Measurements from ENCODE around the gene HIRA. TPM values are rescaled to one million over a fixed set of nuclear protein-coding genes. Genes with fewer than 3 reads are reported as not detected.

HIRA gene
- total RNA-seq, 1 experiment from 2014 or later: 20.0 TPM

DNA sequence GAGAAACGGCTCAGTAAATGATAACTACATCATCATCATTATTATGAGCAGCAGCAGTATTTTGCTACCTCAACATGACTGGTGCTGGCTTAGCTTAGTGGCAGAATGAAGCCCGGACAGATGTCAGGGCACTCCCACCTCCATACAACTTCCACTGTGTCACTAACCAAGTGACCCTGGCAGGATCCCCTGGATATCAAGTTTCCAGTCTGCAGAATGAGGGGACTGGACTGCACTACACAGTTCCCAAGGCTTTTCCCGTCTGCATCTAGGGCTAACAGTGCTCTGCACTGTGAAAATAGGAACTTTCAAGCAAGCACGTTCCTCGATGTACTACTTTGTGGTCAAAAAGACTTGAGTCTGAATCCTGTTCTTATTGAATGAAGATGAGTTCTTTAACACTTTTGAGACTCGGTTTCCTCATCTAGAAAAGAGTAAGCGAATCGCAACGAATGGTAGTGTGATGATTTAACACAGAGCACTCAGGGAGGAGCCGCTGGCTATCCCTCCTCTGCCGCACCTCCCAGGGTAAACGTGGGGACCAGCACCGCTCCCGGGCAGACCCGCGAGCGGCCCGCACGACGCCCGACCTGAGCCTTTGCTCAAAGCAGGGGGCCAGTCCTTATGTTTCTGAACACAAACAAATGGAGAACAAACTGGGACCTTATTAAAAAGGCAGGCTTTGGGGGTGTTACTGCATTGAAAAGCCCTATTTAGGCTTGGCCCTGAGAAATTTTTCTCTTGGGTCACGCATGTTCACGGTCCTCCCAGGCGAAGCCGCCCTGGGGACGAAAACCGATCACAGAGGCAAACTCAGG is 140.9 kb downstream of the HIRA start:
- peak overlapping the region; percentile 79; the same call in 1 of the 2 replicates for H2AFZ ChIP-seq (ENCODE audit: low read length)
- no peaks in the 10 kb centered on the region for H3K36me3 ChIP-seq (ENCODE audit: insufficient read depth, low read length)
- peak overlapping the region; percentile 77 for H3K4me3 ChIP-seq (ENCODE audit: low read length)
- no peaks in the 10 kb centered on the region for H4K20me1 ChIP-seq (ENCODE audit: insufficient read depth, low read depth, low read length)
- peaks cover 37% of the 10 kb centered on the region for H3K4me1 ChIP-seq (ENCODE audit: low read length)
- H3K27me3 ChIP-seq (ENCODE audit: low read length): peaks cover 3% of the 10 kb centered on the region; the same call in 1 of the 2 replicates
- H3K9me2 ChIP-seq (replicated peaks; ENCODE audit: insufficient read depth, low read length): no peaks in the 10 kb centered on the region
- peak overlapping the region; percentile 81 for H3K4me2 ChIP-seq (ENCODE audit: low read depth, low read length, poor library complexity, severe bottlenecking)
- H3K9me3 ChIP-seq (ENCODE audit: low read length): no peaks in the 10 kb centered on the region
- no peak for DNase-seq
- H3K79me2 ChIP-seq (ENCODE audit: low read length): no peaks in the 10 kb centered on the region
- peak overlapping the region; percentile 73 for H3K9ac ChIP-seq (ENCODE audit: low read length)
- H3K27ac ChIP-seq (ENCODE audit: low read length): no peak overlapping the region

GRCh38 chr22:19289475-19290161 is 141.9 kb downstream of the HIRA start:
- Histone ChIP-seq H3K9ac (ENCODE audit: low read length) (no peak overlapping the region), H4K20me1 (ENCODE audit: insufficient read depth, low read depth, low read length) (no peaks in the 10 kb centered on the region), H3K4me1 (ENCODE audit: low read length) (peaks cover 42% of the 10 kb centered on the region), H3K4me2 (ENCODE audit: low read depth, low read length, poor library complexity, severe bottlenecking) (no peak overlapping the region), H2AFZ (ENCODE audit: low read length) (no peak overlapping the region), H3K27me3 (ENCODE audit: low read length) (peaks cover 3% of the 10 kb centered on the region; the same call in 1 of the 2 replicates), H3K9me3 (ENCODE audit: low read length) (no peaks in the 10 kb centered on the region), H3K79me2 (ENCODE audit: low read length) (no peaks in the 10 kb centered on the region), H3K36me3 (ENCODE audit: insufficient read depth, low read length) (no peaks in the 10 kb centered on the region), H3K4me3 (ENCODE audit: low read length) (no peak overlapping the region), H3K27ac (ENCODE audit: low read length) (no peak overlapping the region), H3K9me2 (replicated peaks; ENCODE audit: insufficient read depth, low read length) (no peaks in the 10 kb centered on the region)
- no peak for DNase-seq

GRCh38 chr22:19287889-19288288 is 143.6 kb downstream of the HIRA start:
- Histone ChIP-seq H3K27me3 (ENCODE audit: low read length) (peaks cover 3% of the 10 kb centered on the region; the same call in 1 of the 2 replicates), H3K9ac (ENCODE audit: low read length) (no peak overlapping the region), H3K27ac (ENCODE audit: low read length) (no peak overlapping the region), H3K9me3 (ENCODE audit: low read length) (no peaks in the 10 kb centered on the region), H2AFZ (ENCODE audit: low read length) (no peak overlapping the region), H3K36me3 (ENCODE audit: insufficient read depth, low read length) (no peaks in the 10 kb centered on the region), H3K9me2 (replicated peaks; ENCODE audit: insufficient read depth, low read length) (no peaks in the 10 kb centered on the region), H4K20me1 (ENCODE audit: insufficient read depth, low read depth, low read length) (no peaks in the 10 kb centered on the region), H3K4me2 (ENCODE audit: low read depth, low read length, poor library complexity, severe bottlenecking) (no peak overlapping the region), H3K4me1 (ENCODE audit: low read length) (peaks cover 50% of the 10 kb centered on the region), H3K4me3 (ENCODE audit: low read length) (no peak overlapping the region), H3K79me2 (ENCODE audit: low read length) (no peaks in the 10 kb centered on the region)
- DNase-seq: no peak

- Histone ChIP-seq H3K4me3 (ENCODE audit: low read length) (no peak overlapping the region), H3K4me2 (ENCODE audit: low read depth, low read length, poor library complexity, severe bottlenecking) (no peak overlapping the region), H3K9me3 (ENCODE audit: low read length) (no peaks in the 10 kb centered on the region), H3K4me1 (ENCODE audit: low read length) (peaks cover 43% of the 10 kb centered on the region), H3K36me3 (ENCODE audit: insufficient read depth, low read length) (no peaks in the 10 kb centered on the region), H3K79me2 (ENCODE audit: low read length) (no peaks in the 10 kb centered on the region), H2AFZ (ENCODE audit: low read length) (no peak overlapping the region), H3K9me2 (replicated peaks; ENCODE audit: insufficient read depth, low read length) (no peaks in the 10 kb centered on the region), H4K20me1 (ENCODE audit: insufficient read depth, low read depth, low read length) (no peaks in the 10 kb centered on the region), H3K27me3 (ENCODE audit: low read length) (peaks cover 3% of the 10 kb centered on the region; the same call in 1 of the 2 replicates), H3K27ac (ENCODE audit: low read length) (no peak overlapping the region), H3K9ac (ENCODE audit: low read length) (no peak overlapping the region)
- no peak for DNase-seq
Observed at GRCh38 chr22:19287076-19287707, 144.3 kb downstream of the HIRA start.

DNA sequence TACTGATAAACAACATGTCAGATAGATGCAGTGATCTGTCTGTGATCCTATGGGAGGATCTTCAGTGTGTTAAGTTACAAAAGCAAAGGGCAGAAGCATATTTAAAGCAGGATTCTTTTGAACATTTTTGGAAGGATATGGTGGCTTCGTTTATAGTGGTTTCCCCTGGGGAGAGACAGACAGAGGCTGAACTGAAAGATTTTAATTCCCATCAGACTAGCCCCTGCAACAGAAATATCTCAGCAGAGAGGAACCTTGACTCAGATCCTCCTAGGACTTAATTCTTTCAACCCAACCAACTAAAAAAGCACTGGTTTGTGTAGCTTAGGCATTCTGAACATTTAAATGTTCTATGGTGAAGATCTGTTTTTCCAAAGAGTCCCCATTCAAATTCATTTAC is 145.7 kb downstream of the HIRA start:
- Histone ChIP-seq H4K20me1 (ENCODE audit: insufficient read depth, low read depth, low read length) (no peaks in the 10 kb centered on the region), H3K27ac (ENCODE audit: low read length) (no peak overlapping the region), H3K9ac (ENCODE audit: low read length) (0 out of 2 replicates have a peak overlapping the region, but pooled peaks have one; percentile 0), H3K9me3 (ENCODE audit: low read length) (no peaks in the 10 kb centered on the region), H3K9me2 (replicated peaks; ENCODE audit: insufficient read depth, low read length) (no peaks in the 10 kb centered on the region), H3K27me3 (ENCODE audit: low read length) (peaks cover 3% of the 10 kb centered on the region; the same call in 1 of the 2 replicates), H3K36me3 (ENCODE audit: insufficient read depth, low read length) (no peaks in the 10 kb centered on the region), H3K4me3 (ENCODE audit: low read length) (no peak overlapping the region), H3K4me2 (ENCODE audit: low read depth, low read length, poor library complexity, severe bottlenecking) (peak overlapping the region; percentile 28), H3K4me1 (ENCODE audit: low read length) (peaks cover 34% of the 10 kb centered on the region), H3K79me2 (ENCODE audit: low read length) (no peaks in the 10 kb centered on the region), H2AFZ (ENCODE audit: low read length) (no peak overlapping the region)
- DNase-seq: peak; percentile 53

Small RNA genes lying within 50 kb of the gene (small RNA-seq; reads per million reads assigned to genes)
- not detected for gene RN7SL168P

Other genes starting within 250 kb of the HIRA start
- gene CLTCL1, start 140.0 kb downstream of the HIRA start, total RNA-seq (2014; rRNA removed; shearing (Covaris generic); ENCODE audit: low replicate concordance): 5.0 and 12.9 TPM in 2 replicates
- 53.8 and 62.5 TPM in 2 replicates for gene MRPL40, start 812 bp upstream of the HIRA start, total RNA-seq (2014; rRNA removed; shearing (Covaris generic); ENCODE audit: low replicate concordance)
- gene C22orf39, start 16.0 kb upstream of the HIRA start, total RNA-seq (2014; rRNA removed; shearing (Covaris generic); ENCODE audit: low replicate concordance): 39.0 and 59.3 TPM in 2 replicates
- 91.5 and 94.9 TPM in 2 replicates for gene UFD1, start 47.5 kb upstream of the HIRA start, total RNA-seq (2014; rRNA removed; shearing (Covaris generic); ENCODE audit: low replicate concordance)
- gene CDC45, start 48.2 kb upstream of the HIRA start, total RNA-seq (2014; rRNA removed; shearing (Covaris generic); ENCODE audit: low replicate concordance): 28.1 and 36.5 TPM in 2 replicates
- gene CLDN5, start 92.7 kb upstream of the HIRA start, total RNA-seq (2014; rRNA removed; shearing (Covaris generic); ENCODE audit: low replicate concordance): not detected in 2 replicates

Data from Karpas-422 (cell line).